Fibroblast of villous mesenchyme (primary cell): Measurements from ENCODE around the gene ZNF519. TPM values are rescaled to one million over a fixed set of nuclear protein-coding genes. Genes with fewer than 3 reads are reported as not detected.

Source experiments
- DNase-seq: peaks from one replicate; pipeline ENCODE4 v3.0.0-alpha.2; 2010; ENCODE audit warnings: low read depth
- H3K4me3 ChIP-seq: 2 replicates; pipeline ENCODE4 v1.5.1; 2011; ENCODE audit warnings: low read depth, mild to moderate bottlenecking, low read length
- total RNA-seq: library from RNA; depleted of rRNA; stranded (reverse); fragments of >200 nt; gene quantifications from 2 replicates; pipeline ENCODE4 v1.2.3, GENCODE V29; 2012
- TF ChIP-seq, protein P1 (sequence below): IDR thresholded peaks from 2 replicates; pipeline ENCODE4 v1.5.1; 2012; ENCODE audit warnings: low read depth, mild to moderate bottlenecking, low read length; ENCODE audit not compliant: insufficient read depth

ZNF519 gene
- total RNA-seq, 1 donor, result 6.0 TPM

- DNase-seq, result no peak
- no peak overlapping the region for H3K4me3 ChIP-seq
- TF ChIP-seq, protein P1, sequence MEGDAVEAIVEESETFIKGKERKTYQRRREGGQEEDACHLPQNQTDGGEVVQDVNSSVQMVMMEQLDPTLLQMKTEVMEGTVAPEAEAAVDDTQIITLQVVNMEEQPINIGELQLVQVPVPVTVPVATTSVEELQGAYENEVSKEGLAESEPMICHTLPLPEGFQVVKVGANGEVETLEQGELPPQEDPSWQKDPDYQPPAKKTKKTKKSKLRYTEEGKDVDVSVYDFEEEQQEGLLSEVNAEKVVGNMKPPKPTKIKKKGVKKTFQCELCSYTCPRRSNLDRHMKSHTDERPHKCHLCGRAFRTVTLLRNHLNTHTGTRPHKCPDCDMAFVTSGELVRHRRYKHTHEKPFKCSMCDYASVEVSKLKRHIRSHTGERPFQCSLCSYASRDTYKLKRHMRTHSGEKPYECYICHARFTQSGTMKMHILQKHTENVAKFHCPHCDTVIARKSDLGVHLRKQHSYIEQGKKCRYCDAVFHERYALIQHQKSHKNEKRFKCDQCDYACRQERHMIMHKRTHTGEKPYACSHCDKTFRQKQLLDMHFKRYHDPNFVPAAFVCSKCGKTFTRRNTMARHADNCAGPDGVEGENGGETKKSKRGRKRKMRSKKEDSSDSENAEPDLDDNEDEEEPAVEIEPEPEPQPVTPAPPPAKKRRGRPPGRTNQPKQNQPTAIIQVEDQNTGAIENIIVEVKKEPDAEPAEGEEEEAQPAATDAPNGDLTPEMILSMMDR, result no peak
These were observed 28.0 kb downstream of the ZNF519 start for GRCh38 chr18:14104201-14104600.

GRCh38 chr18:14100503-14101286 is 31.5 kb downstream of the ZNF519 start:
- no peak overlapping the region for H3K4me3 ChIP-seq
- TF ChIP-seq, protein P1, result no peak
- no peak for DNase-seq

- TF ChIP-seq, protein P1, result no peak
- no peak for DNase-seq
- no peak overlapping the region for H3K4me3 ChIP-seq
These were observed 33.8 kb downstream of the ZNF519 start for GRCh38 chr18:14098428-14098827.

DNA sequence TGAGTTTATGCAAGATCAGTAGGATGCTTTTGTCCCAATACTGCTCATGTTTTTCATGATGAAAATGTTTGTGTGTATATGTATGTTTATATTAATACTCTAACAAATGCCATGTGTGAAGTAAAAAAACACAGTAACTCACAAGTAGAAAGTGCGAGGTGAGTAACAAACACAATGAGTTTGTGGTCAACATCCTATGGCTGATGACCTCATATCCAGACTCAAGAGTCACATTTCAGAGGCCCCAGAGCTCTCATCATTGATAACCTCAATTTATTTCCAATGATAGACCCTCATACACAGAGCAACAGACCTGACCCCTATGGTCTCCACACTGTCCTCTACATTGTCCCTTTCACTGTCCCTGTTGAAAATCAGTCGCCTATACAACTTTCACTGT is 34.5 kb downstream of the ZNF519 start:
- H3K4me3 ChIP-seq, result no peak overlapping the region
- no peak for DNase-seq
- TF ChIP-seq, protein P1, result no peak

- TF ChIP-seq, protein P1, result no peak
- no peak overlapping the region for H3K4me3 ChIP-seq
- no peak for DNase-seq
These were observed 38.8 kb downstream of the ZNF519 start for GRCh38 chr18:14093307-14093915.

DNA sequence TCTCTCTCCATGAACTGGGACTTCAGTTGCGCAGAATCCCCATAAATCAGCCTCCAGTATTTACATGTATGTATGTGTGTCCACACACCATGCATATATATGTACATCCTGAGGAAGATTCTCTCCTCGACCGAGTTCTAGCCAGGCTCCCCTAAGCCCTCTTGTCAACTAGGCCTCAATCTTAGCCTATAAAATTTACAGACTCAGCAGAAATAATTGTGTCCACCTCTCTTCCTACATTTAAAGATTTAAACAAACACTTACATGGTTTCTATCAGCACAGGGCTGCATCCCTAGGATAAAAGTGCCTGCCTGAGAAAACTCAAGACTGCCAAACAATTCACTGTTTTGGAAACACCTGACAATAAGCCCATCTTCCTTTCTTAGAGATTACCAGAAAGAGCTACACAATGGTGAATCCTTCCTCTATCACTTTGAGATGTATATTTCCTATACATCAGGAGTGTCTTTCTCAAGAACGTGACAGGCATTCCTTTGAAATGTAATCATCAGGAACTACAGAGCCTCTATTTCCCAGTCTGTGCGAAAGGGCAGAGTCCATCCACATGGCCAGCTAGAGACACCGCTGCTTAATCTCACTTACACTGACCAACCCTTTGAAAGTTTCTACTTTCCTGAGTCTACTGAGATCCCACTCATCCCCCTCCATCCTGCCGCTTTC is 39.5 kb downstream of the ZNF519 start:
- no peak overlapping the region for H3K4me3 ChIP-seq
- no peak for DNase-seq
- TF ChIP-seq, protein P1, result no peak
